Glomerular visceral epithelial cell (primary cell): ENCODE measurements around the gene GFRA3.
"Not testable (repeated sequence)": the region's sequence is repeated elsewhere in the genome, so short reads cannot be mapped to it uniquely, and the experiment has no call there.

Experiments used
- DNase-seq: peaks from one replicate; pipeline ENCODE4 v3.0.0-alpha.2; 2016; ENCODE audit errors: extremely low spot score

GFRA3 gene, protein sequence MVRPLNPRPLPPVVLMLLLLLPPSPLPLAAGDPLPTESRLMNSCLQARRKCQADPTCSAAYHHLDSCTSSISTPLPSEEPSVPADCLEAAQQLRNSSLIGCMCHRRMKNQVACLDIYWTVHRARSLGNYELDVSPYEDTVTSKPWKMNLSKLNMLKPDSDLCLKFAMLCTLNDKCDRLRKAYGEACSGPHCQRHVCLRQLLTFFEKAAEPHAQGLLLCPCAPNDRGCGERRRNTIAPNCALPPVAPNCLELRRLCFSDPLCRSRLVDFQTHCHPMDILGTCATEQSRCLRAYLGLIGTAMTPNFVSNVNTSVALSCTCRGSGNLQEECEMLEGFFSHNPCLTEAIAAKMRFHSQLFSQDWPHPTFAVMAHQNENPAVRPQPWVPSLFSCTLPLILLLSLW

DNA sequence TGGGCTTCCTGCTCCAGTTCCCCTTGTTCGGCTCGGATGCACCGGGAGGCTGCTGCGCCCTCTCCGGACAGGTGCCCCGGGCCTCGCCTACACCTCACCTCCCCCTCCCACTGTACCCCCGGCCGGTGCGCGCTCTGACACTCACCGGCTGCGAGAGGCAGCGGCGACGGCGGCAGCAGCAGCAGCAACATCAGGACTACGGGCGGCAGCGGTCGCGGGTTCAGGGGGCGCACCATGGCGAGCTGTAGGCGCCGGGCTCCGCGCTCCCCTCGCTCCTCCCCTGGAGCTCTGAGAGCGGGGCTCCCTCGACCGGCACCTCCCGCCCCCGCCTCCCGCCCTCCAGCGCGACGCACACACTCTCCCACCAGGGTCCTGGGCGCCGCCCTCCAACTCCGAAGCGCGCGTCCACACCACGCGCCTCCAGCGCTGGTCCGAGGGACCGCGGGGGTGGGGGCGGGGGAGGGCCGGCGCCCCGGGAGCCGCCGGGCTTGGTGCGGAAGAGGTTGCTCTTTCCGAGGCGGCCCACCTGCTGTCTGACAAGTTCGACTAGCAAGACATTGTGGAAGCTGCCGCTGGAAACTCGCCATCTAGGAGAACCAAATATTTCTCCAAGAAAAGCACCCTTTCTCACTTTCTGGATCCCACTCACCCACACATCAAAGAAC lies at the start of gene GFRA3:
TSS of gene GFRA3 (minus strand) at position 433 of the 665 bp plus-strand sequence. CDS start at position 236, 197 bp downstream.
- DNase-seq = no peak

DNA sequence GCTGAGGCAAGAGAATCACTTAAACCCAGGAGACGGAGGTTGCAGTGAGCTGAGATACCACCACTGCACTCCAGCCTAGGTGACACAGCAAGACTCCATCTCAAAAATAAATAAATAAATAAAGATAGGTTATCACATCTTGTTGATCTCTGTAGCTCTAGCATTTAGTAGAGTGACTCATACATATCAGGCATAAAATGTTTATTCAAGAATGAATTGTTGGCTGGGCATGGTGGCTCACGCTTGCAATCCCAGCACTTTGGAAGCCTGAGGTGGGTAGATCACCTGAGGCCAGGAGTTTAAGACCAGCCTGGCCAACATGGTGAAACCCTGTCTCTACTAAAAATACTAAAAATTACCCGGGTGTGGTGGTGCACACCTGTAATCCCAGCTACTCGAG lies 43.8 kb upstream of the GFRA3 start:
- DNase-seq = not testable (repeated sequence)

DNA sequence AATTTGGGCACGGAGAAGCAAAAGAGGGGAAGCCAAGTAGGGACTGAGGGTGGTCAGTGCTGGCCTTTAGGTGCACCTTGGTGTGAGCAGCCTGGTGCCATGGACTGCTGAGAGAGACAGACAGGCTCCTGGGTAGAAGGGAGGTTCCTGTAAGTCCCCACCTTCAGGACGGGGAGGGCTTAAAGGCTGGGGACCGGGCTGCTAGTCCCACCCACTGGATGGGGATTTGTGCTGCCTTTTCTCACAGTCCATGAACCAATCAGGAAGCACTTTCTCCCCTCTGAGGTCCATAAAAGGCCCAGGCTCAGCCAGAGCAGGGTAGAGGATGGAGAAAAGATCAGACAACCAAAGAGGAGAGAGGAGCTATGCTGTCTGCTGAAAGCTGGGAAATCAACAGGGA lies 41.9 kb upstream of the GFRA3 start:
- DNase-seq = no peak

DNA sequence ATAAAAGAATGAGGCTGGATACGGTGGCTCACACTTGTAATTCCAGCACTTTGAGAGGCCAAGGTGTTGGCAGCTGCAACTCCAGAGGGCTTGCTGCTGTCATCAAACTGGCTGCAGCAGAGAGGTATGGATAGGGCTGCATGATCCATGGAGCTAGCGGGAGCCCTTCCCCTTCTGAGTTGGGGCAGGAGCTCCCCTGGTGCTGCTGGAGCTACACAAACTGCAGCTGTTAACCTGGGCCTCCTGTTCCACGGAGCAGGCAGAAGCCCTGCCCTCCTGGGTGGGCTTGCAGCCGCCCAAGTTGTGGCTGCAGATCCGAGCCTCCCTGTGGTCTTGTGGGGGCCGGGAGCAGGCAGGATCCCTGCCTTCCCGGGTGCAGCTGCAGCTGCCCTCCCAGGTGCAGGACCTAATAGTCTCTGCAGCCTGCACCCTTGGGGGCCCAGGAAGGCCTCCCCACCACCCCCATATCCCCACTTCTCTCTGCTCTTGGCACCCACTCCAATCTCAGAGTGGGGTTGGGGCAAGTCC lies 41.4 kb upstream of the GFRA3 start:
- no peak for DNase-seq

DNA sequence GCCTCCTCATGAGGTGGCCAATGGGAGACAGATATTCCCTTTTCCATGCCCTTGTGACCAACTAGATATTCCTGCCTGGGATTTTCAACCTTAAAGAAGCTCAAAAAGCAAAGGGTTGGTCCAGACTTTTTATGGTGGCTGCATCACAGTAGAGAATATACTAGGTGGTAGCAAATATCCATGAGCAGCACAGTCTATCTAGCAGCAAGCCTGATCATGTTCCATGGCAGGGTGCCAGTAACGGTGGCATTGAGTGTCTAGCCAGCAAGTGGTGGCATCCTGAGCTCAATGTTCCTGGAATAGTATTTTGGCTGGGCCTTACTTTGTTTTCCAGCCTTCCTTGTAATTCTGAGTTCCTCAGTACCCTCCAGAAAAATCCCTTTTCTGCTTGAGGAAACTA lies 31.4 kb upstream of the GFRA3 start:
- DNase-seq = peak; percentile 12

DNA sequence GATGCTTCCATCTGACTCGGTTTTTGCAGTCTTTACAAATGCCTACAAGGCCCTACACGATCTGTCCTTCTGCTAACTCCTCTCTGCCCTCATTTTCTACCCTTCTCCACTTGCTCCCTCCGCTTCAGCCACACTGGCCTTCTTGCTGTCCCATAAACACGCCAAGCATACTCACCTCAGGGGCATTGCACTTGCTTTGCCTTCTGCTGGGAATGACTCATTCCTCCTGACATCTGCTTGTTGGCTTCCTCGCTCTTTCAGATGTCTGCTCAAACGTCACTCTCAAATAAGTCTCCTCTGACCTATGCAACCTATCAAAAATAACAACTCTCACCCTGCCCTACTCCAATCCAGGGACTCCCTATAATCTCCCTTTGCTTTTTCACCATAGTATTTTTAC lies 29.0 kb upstream of the GFRA3 start:
- DNase-seq = no peak

DNA sequence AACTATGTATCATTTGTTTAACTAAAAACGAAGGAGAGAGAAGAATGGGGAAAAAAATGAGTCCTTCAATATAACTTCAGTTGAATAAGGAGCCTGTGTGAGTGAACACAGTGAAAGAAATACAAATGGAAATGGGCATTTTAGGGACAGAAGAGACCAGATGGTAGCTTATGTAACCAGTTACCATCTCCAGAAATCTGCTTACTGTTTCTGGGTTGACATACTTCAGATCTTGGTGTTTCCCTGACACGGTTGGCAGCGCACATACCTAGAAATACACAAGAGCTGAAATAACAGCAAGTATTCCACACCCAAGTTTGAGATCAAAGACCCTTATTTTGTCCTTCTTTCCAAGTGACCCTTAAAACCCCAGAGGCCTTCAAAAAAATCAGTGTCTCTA lies 14.9 kb upstream of the GFRA3 start:
- no peak for DNase-seq

DNA sequence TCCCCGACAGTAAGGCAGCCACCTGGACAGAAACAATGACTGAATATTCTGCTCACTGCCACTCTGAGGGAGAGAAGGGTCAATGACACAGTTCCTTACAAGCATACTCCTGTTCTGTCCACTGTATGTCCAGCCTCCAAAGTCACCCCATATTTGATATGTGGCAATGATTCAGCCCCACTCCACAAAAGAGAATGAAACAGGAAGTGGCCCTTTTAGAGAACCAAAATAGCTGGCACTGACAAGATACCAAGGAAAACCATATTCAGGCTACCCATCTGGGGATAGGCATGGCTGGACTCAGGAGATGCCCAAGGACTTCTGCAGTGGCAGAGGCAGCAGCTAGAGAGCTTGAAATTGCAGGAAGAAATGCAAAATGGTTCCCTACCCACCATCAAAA lies 12.8 kb upstream of the GFRA3 start:
- no peak for DNase-seq

DNA sequence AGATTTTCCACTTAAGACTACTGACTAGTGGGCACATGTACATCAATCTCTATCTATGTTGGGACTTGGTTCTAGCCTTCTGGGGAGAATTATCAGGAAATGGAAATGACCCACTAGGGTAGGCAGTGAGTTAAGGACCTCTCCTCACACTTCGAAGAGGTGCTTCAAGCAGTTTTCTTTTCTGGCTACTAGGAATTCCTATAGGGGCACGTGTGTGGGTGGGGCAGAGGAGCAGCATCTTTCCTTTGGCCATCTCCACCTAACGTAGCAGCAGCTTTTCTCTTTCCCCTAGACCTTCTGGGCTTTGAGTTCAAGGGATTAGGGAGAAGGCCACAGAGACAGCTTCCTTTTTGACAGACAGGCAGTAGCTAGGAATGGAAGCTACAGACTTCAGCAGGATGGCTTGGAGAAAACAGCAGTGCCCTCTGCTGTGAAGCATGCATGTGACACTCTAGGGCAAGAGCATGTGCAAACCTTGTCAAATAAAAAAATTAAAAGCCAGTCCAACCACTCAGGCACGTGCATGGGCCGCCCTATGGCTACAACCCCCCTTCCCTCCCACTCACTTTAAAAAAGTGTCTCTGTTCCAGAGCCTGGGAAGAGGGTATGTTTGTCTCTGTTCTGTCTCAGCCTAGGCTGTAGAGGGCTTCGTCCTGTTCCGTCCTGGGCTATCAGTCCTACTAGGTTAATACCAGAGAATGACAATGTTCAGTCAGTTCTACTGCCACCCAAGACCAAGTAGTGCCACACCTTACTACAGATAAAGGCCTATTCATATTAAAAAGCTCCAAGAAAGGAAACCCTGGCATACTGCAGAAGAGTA lies 8.7 kb upstream of the GFRA3 start:
- peak; percentile 47 for DNase-seq

DNA sequence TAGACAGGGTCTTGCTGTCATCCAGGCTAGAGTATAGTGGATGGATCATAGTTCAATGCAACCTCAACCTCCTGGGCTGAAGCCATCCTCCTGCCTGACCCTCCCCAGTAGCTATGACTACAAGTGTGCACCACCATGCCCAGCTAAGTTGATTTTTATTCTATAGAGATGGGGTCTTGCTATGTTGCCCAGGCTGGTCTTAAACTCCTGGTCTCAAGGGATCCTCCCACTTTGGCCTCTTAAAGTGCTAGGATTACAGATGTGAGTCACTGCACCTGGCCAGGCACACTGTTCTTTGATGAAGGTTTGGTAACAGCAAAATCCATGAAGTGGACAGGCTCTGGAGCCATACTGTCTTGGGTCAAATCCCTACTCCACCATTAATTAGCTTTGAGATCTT lies 6.5 kb upstream of the GFRA3 start:
- no peak for DNase-seq

DNA sequence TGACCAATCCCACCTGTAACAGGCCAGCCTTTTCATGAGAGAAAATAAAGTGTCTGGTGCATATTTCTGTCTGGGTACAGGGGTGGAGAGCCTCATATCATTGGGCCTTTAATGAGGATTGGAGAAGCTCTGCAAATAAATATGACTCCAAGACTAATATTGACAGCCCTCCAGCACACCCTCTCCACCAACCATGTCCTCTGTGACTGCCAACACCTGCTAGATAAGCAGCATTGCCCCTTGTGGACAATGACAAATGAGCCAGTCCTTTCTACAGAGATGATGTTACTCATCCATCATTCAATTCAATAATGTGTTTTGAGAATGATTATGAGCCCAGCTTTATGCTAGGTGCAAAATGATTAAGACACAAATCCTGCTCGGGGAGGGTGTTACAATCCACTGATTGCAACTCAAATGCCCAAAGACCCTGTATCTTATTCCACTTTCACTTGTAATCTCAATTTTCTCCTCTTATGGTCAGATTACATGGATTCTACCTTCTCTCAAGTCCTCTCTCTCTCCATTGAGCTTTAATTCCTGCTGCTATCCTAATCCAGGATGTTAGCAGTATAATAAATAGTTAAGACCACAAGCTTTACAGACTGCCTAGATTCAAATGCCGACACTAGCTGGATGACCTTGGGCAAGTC lies 2.1 kb upstream of the GFRA3 start:
- DNase-seq = no peak

DNA sequence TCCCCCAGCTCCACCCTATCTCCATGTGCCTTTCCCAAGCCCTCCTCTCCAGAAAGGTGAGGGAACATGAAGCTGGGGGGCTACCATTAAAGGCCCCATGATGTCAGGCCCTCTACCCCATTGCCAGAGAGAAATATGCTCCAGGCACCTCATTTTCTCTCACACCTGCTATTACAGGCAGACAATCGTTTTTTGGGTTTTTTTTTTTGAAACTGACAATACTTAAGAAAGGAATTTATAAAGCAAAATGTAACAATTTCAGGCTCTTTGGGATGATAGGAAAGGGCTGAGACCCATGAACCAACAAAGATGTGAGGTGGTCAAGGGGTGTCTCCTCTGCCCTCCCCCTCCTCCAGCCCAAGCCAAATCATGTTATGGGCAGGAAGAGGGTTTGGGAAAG lies 1.5 kb upstream of the GFRA3 start:
- no peak for DNase-seq

DNA sequence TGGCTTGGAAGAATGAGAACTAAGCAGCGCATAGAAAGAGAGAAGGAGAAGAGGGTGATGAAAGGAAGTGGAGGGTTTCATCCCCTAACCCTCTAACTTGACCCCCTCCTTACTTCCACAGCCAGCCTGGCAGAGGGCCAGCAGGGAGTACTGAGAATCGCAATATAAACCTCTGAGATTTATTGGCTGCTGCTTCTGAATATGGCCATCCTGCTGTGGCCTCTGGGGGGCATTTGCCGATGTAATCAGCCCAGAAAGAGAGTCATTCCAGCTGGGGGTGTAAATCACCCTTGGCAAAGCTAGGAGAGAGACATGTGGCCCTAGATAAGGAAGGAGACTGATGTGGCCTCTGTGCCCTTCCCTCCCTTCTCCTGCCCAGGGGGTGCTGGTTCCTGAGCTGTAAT lies 960 bp upstream of the GFRA3 start:
- DNase-seq = no peak

DNA sequence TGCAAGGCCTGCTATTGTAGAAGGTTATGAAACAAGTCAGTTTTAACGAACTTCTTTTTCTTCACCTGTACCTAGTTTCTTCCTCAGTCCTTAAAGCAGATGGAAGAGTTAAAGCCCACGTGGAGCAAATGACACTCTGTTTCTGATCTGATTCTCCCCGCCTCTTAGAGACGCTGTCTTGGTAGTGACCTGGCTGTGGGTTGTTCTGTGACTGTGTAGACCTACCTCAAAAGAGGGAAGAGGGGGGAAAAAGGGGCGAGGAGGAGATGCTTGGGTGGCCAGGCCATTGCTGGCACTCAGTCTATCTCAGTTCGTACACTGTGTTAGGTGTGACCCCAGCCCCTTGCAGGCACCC lies 610 bp downstream of the GFRA3 start:
- DNase-seq = no peak

DNA sequence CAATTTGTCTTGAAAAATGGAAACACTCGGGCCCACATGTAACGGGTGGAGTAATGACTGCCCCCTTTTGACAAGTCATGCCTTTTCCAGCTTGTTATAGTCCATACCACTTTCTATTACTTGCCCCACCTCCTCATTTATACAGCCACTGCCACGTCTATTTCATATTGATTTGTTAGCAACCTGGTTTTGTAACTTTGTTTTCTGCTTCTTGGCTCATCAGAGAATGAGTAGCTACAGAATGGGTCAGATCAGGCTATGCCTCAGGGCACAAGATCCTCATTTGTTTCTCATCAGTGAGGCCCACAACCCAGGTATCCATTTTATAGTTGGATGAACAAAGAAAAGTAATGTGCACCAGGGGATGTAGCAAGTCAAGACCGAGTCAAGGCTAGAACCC lies 1.7 kb downstream of the GFRA3 start:
- no peak for DNase-seq

DNA sequence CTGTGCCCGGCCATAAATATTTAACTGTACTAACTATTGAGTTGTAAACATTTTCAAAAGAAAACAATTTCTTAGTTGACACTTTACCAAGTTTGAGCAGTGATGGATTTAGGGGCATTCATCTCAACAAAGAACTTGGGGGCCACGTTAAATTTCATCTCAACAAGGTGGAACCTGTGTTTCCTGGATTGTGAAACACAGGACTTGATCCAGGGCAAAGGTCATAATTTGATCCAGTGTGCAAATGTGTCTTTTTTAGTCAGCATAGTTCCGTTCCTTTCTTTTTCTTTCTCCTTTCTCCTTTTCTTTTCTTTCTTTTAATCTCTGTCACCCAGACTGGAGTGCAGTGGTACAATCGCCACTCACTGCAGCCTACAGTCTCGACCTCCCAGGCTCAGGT lies 3.1 kb downstream of the GFRA3 start:
- no peak for DNase-seq

DNA sequence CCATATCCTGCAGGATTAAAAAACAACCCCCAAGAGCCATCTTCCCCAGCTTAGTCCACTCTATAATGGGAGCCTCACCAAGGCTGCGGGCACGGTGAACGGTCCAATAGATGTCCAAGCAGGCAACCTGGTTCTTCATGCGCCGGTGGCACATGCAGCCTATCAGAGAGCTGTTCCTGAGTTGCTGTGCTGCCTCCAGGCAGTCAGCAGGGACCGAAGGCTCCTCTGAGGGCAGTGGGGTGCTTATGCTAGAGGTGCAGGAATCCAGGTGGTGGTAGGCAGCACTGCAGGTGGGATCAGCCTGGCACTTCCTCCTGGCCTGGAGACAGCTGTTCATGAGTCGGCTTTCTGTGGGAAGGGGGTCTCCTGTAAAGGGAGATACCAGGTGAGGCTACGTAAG lies 10.2 kb downstream of the GFRA3 start:
- no peak for DNase-seq

DNA sequence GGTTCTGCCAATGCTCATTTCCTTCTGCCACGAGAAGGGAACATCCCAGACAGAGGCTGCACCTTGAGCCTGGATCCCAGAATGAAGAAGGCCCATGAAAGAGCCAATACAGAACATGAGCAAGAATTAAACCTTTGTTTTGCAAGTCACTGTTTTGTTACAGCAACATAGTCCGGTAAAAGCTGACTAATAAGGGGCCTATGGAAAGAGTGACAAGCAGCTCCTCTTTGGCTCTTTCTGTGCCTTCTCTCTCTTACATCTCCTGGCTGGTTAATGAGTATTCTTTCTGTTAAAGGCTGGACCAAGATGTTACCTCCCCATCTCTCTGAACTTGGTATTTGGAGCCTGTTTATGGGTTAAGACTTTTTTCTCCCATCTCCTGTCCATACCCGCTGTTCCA lies 10.8 kb downstream of the GFRA3 start:
- no peak for DNase-seq

DNA sequence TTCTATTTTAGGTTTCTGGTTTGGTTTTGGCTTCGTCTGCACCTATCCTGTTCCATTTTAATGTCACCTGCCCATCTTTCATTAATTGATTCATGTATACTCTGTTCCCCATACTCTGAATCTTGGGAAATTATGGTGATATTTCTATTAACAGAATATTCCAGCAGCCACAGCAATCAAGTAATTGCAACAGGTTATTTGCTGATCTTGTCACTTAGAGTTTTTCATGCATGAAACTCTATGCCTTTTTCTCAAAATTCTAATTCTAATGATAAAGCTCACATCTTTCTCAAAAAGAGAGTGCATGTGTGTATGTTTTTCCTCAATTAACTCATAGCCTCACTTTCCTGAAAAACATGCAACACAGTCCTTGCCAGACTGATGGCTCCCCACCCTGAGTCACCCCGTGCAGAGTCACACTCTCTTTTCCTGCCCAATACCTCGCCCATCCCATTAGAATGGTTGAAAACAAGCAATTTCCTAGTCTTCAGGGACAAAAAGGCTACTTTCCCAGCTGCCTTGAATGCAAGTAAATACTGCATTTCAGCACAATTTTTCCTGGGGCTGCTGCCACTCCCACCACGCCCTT lies 15.6 kb downstream of the GFRA3 start:
- DNase-seq = no peak

DNA sequence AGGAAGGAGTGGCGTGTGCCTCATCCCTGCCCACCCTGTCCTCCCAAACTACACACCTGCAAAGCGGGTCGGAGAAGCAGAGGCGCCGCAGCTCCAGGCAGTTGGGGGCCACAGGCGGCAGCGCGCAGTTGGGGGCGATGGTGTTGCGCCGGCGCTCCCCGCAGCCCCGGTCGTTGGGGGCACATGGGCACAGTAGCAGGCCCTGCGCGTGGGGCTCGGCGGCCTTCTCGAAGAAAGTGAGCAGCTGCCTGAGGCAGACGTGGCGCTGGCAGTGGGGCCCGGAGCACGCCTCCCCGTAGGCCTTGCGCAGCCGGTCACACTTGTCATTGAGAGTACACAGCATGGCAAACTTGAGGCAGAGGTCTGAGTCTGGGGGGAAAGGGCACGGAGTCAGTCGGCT lies 16.8 kb downstream of the GFRA3 start:
- no peak for DNase-seq

DNA sequence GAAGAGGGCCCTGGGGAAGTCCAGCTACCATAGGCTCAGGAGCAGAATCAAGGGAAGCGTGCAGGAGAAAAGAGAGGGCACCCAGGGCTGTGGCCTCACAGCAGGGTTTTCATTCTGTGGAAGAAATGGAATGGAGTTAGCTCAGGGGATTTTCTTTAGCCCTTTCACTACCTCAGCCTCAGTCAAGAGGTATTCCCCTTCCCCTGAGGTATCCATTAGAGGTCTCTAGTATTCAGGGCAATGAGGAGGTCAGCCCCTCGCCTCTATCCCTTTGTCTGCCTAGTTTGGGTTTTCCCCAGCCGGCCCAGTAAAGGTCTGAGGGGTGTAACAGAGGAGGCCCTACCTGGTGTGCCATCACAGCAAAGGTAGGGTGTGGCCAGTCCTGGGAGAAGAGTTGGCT lies 21.5 kb downstream of the GFRA3 start:
- no peak for DNase-seq

DNA sequence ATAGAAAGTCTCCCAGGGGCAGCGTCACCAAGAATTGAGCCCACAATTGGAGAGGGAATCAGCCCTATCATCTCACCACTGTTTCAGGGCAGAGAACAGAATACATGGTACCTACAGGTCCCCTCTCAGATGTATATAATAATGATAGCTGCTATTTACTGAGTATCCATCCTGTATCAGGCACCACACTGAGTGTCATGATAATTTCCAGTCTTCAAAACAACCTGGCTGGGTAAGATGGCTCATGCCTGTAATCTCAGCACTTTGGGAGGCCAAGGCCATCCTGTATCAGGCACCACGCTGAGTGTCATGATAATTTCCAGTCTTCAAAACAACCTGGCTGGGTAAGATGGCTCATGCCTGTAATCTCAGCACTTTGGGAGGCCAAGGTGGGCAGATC lies 26.6 kb downstream of the GFRA3 start:
- not testable (repeated sequence) for DNase-seq
